ENCODE results near the gene SVIL.

DNA sequence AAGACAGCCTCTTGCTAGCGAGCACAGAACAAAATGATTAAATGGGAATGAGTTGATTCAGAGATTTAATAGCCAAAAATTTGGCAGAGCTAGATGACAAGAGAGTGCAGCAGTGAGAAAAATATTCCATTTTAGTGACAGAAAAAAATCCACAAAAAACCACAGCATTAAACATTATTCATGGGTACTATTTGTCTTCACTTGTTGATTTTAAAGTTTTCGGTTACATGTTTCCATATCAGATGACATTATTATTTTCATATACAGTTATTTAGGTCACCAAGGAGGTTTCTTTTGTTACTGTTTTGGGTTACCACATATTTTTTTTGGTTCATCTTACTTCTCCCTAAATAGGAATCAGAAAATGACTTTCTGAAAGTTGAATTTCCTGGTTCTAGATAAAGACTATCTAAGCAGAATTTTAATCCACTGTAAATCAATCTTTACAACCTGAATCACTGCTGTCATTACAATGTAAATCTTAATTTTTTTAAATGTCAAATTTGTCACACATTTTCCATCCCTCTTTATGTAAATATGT, 87.9 kb downstream of the SVIL start:
- no peak for TF ChIP-seq EZH2 (IDR thresholded peaks at IDR 0.05)
- TF ChIP-seq POLR2AphosphoS5 (IDR thresholded peaks at IDR 0.05; ENCODE audit: borderline replicate concordance, low read depth, low read length), result no peak
